Breast epithelium (tissue), 3 donors: Measurements from ENCODE around the gene SIRT3.

Source experiments
- POLR2A ChIP-seq: fragments of 450-650 bp; IDR thresholded peaks from one replicate; pipeline ENCODE4 v1.6.1; 2016; ENCODE audit warnings: antibody characterized with exemption, mild to moderate bottlenecking, moderate library complexity
- POLR2AphosphoS5 ChIP-seq, 3 donors: sonication (generic); formaldehyde crosslinking; IDR thresholded peaks; one replicate each; pipeline ENCODE4 v1.6.1; 2017; ENCODE audit warnings: antibody characterized with exemption in 3 of 3
- TF ChIP-seq, protein P1 (sequence below), 3 donors: fragments of 450-650 bp; IDR thresholded peaks; one replicate each; pipeline ENCODE4 v1.5.1; 2016 to 2017; ENCODE audit warnings: antibody characterized with exemption in 3 of 3, mild to moderate bottlenecking in 3 of 3, moderate library complexity in 3 of 3

DNA sequence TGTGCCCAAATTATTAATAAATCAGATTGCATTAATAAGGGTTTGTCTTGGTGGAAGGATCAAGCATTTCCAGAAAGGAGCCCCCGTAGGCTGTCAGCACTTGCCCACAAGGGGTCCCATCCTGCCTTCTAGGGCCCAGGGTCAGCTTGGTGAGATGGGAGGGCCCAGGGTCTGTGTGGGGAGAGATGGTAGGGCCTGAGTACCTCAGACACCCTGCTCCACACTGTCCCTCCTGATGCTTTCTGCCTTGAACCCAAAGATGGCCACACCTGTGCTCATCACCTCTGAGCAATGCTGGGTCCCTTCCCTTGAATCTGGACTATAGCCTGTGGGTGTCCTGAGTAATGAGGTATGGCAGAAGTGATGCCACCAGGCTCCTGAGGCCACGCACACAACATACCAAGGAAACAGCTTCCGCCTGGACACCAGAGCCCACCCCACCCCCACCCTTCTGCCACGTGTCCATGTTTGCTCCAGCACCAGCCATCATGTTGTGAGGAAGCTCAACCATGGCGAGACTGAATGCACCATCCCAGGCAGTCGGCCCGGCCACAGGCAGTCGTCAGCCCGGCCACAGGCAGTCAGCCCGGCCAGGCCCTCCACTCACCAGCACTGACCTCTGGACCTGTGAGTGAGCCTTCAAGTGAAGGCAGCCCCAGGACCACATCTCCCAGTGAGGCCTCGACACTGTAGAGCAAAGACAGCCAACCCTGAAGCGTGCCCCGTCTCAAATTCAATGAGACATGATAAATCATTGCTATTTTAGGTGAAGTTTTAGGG is 35.7 kb downstream of the SIRT3 start:
- TF ChIP-seq, protein P1, sequence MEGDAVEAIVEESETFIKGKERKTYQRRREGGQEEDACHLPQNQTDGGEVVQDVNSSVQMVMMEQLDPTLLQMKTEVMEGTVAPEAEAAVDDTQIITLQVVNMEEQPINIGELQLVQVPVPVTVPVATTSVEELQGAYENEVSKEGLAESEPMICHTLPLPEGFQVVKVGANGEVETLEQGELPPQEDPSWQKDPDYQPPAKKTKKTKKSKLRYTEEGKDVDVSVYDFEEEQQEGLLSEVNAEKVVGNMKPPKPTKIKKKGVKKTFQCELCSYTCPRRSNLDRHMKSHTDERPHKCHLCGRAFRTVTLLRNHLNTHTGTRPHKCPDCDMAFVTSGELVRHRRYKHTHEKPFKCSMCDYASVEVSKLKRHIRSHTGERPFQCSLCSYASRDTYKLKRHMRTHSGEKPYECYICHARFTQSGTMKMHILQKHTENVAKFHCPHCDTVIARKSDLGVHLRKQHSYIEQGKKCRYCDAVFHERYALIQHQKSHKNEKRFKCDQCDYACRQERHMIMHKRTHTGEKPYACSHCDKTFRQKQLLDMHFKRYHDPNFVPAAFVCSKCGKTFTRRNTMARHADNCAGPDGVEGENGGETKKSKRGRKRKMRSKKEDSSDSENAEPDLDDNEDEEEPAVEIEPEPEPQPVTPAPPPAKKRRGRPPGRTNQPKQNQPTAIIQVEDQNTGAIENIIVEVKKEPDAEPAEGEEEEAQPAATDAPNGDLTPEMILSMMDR (IDR thresholded peaks at IDR 0.05), result no peak
- no peak for TF ChIP-seq POLR2AphosphoS5 (IDR thresholded peaks at IDR 0.05)
- TF ChIP-seq POLR2A, result no peak
